ENCODE results near the gene PLEKHG4B.

PLEKHG4B gene

DNA sequence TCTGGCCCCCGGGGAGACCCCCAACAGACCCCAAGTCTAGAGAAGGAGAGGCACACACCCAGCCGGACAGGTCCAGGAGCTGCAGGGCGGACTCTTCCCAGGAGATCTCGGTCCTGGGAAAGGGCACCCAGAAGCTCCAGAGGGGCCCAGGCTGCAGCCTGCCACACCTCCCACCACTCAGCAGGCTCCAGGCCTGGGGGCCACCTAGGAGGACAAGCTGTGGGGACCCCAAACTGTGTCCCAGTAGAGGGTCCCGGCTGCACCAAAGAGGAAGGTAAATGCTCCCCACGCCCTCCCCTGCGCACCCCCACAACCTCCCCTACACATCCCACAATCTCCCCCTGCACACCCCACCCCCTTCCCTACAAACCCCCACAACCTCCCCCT is 48.5 kb downstream of the PLEKHG4B start:
- no peak overlapping the region for H3K27ac ChIP-seq (ENCODE audit: low read depth, low read length)
- H3K27me3 ChIP-seq (ENCODE audit: control insufficient read depth, insufficient read depth, low read length), result no peaks in the 10 kb centered on the region
- peaks cover 12% of the 10 kb centered on the region for H3K4me1 ChIP-seq (ENCODE audit: control insufficient read depth, insufficient read depth, low read length)

DNA sequence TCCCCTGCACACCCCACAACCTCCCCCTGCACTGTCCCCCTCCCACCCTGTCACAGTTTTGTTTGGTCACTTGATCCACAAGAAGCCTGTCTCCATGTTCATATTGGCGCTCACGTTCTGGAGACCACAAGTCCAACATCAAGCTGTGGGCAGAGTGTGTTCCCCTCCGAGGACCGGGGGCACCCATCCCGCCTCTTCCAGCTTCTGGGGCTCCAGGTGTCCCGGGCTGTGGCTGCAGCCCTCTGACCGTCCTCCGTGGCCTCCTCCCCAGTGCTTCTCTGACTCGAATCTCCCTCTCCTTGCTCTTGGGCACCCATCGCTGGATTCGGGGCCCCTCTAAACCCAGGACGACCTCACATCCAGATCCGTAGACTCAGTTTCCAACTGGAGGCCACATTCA is 49.2 kb downstream of the PLEKHG4B start:
- Histone ChIP-seq H3K9ac (ENCODE audit: low read depth, low read length) (no peak overlapping the region), H3K27ac (ENCODE audit: low read depth, low read length) (no peak overlapping the region), H3K4me3 (ENCODE audit: low read depth, low read length) (no peak overlapping the region), H3K27me3 (ENCODE audit: control insufficient read depth, insufficient read depth, low read length) (no peaks in the 10 kb centered on the region), H3K36me3 (ENCODE audit: control insufficient read depth, insufficient read depth, low read length) (peaks cover 53% of the 10 kb centered on the region), H3K4me1 (ENCODE audit: control insufficient read depth, insufficient read depth, low read length) (peaks cover 12% of the 10 kb centered on the region), H3K9me3 (ENCODE audit: control insufficient read depth, insufficient read depth, low read length) (no peaks in the 10 kb centered on the region)

More for the DNA sequence above, 48.5 kb downstream of the PLEKHG4B start:
- no peak overlapping the region for H3K9ac ChIP-seq (ENCODE audit: low read depth, low read length)
- H3K9me3 ChIP-seq (ENCODE audit: control insufficient read depth, insufficient read depth, low read length), result no peaks in the 10 kb centered on the region
- H3K4me3 ChIP-seq (ENCODE audit: low read depth, low read length), result no peak overlapping the region
- H3K36me3 ChIP-seq (ENCODE audit: control insufficient read depth, insufficient read depth, low read length), result peaks cover 49% of the 10 kb centered on the region

DNA sequence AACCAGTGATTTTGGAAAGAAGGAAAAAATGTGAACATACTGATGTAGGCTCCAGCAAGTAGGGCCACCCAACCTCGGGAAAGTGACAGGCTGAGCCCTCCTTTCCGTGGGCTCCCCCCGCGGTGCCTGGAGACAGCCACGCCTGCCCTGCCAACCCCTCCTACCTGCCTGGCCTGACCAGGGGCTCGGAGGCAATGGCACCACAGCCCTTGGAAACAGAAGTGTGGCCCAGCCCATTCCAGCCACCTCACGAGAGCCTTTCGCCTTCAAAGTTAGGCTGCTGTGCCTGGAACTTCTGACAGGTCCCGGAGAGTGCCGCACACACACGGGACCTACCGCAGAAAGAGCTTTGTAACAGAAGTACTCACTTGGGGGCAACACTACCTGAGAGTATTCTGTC is 49.8 kb downstream of the PLEKHG4B start:
- H3K27ac ChIP-seq (ENCODE audit: low read depth, low read length), result no peak overlapping the region
- peaks cover 3% of the 10 kb centered on the region; the same call in 1 of the 2 replicates for H3K9me3 ChIP-seq (ENCODE audit: control insufficient read depth, insufficient read depth, low read length)
- H3K4me1 ChIP-seq (ENCODE audit: control insufficient read depth, insufficient read depth, low read length), result peaks cover 12% of the 10 kb centered on the region
- H3K4me3 ChIP-seq (ENCODE audit: low read depth, low read length), result no peak overlapping the region
- peaks cover 55% of the 10 kb centered on the region for H3K36me3 ChIP-seq (ENCODE audit: control insufficient read depth, insufficient read depth, low read length)
- no peaks in the 10 kb centered on the region for H3K27me3 ChIP-seq (ENCODE audit: control insufficient read depth, insufficient read depth, low read length)
- H3K9ac ChIP-seq (ENCODE audit: low read depth, low read length), result no peak overlapping the region

GRCh38 chr5:142246-142810 is 50.4 kb downstream of the PLEKHG4B start:
- no peak overlapping the region for H3K4me3 ChIP-seq (ENCODE audit: low read depth, low read length)
- no peaks in the 10 kb centered on the region for H3K27me3 ChIP-seq (ENCODE audit: control insufficient read depth, insufficient read depth, low read length)
- no peak overlapping the region for H3K9ac ChIP-seq (ENCODE audit: low read depth, low read length)
- H3K27ac ChIP-seq (ENCODE audit: low read depth, low read length), result no peak overlapping the region
- peaks cover 12% of the 10 kb centered on the region for H3K4me1 ChIP-seq (ENCODE audit: control insufficient read depth, insufficient read depth, low read length)
- peaks cover 8% of the 10 kb centered on the region for H3K9me3 ChIP-seq (ENCODE audit: control insufficient read depth, insufficient read depth, low read length)
- peaks cover 60% of the 10 kb centered on the region for H3K36me3 ChIP-seq (ENCODE audit: control insufficient read depth, insufficient read depth, low read length)

GRCh38 chr5:143041-143440 is 51.1 kb downstream of the PLEKHG4B start:
- Histone ChIP-seq H3K9ac (ENCODE audit: low read depth, low read length) (no peak overlapping the region), H3K36me3 (ENCODE audit: control insufficient read depth, insufficient read depth, low read length) (peaks cover 67% of the 10 kb centered on the region), H3K27me3 (ENCODE audit: control insufficient read depth, insufficient read depth, low read length) (no peaks in the 10 kb centered on the region), H3K27ac (ENCODE audit: low read depth, low read length) (no peak overlapping the region), H3K4me3 (ENCODE audit: low read depth, low read length) (no peak overlapping the region), H3K4me1 (ENCODE audit: control insufficient read depth, insufficient read depth, low read length) (peaks cover 10% of the 10 kb centered on the region), H3K9me3 (ENCODE audit: control insufficient read depth, insufficient read depth, low read length) (peaks cover 15% of the 10 kb centered on the region)

DNA sequence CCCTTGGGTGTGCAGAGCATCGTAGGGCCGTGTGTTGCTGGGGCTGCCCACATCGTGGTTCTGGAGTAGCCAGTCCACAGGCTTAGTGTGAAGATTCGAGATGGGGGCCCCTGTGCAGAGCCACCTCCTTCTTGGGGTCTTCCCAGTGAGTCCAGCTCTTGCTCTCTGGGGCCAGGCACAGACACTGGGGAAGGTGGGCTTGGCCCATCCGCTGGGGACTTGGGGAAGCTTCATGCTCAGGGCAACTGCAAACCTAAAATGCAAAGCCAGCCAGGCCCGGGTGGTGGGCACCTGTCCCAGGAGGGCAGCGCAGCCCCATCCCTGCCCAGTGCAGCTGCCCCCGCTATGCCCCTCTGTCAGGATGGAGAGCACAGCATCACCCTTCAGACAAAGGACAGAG is 53.0 kb downstream of the PLEKHG4B start:
- no peak overlapping the region for H3K4me3 ChIP-seq (ENCODE audit: low read depth, low read length)
- H3K27me3 ChIP-seq (ENCODE audit: control insufficient read depth, insufficient read depth, low read length), result no peaks in the 10 kb centered on the region
- H3K4me1 ChIP-seq (ENCODE audit: control insufficient read depth, insufficient read depth, low read length), result no peaks in the 10 kb centered on the region
- no peak overlapping the region for H3K9ac ChIP-seq (ENCODE audit: low read depth, low read length)
- H3K9me3 ChIP-seq (ENCODE audit: control insufficient read depth, insufficient read depth, low read length), result peaks cover 15% of the 10 kb centered on the region
- H3K27ac ChIP-seq (ENCODE audit: low read depth, low read length), result no peak overlapping the region
- peaks cover 74% of the 10 kb centered on the region for H3K36me3 ChIP-seq (ENCODE audit: control insufficient read depth, insufficient read depth, low read length)

DNA sequence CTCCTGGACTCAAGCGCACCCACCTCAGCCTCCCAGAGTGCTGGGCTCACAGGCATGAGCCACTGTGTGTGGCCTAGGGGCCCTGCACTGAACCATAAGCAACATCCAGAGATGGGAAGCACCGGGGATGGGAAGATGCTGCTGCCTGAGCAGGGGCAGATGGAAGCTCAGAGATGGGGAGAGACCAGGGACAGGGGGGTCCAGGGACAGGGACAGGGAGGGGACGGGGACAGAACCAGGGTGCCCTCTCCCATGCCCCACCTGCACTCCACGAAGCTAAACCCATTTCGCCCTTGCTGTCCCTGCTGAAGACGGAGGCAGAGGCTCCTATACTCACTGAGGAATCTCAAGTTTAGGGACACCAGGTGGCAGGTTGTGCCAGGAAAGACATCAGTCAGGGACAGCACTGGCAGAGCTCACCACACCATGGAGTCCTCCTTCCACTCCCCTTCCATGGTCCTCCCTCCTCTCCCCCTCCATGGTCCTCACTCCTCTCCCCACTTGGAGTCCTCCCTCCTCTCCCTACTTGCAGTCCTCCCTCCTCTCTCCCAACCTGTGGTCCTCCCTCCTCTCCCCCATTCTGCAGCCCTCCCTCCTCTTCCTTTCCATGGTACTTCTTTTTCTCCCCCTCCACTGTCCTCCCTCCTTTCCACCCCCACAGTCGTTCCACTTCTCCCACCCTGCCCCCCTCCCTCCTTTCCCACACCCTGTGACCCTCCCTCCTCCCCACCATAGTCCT is 53.8 kb downstream of the PLEKHG4B start:
- H3K9me3 ChIP-seq (ENCODE audit: control insufficient read depth, insufficient read depth, low read length), result peaks cover 15% of the 10 kb centered on the region
- H3K36me3 ChIP-seq (ENCODE audit: control insufficient read depth, insufficient read depth, low read length), result peaks cover 77% of the 10 kb centered on the region
- H3K27ac ChIP-seq (ENCODE audit: low read depth, low read length), result no peak overlapping the region
- no peak overlapping the region for H3K9ac ChIP-seq (ENCODE audit: low read depth, low read length)
- no peak overlapping the region for H3K4me3 ChIP-seq (ENCODE audit: low read depth, low read length)
- no peaks in the 10 kb centered on the region for H3K4me1 ChIP-seq (ENCODE audit: control insufficient read depth, insufficient read depth, low read length)
- H3K27me3 ChIP-seq (ENCODE audit: control insufficient read depth, insufficient read depth, low read length), result no peaks in the 10 kb centered on the region

GRCh38 chr5:147751-148150 is 55.8 kb downstream of the PLEKHG4B start:
- Histone ChIP-seq H3K9me3 (ENCODE audit: control insufficient read depth, insufficient read depth, low read length) (peaks cover 15% of the 10 kb centered on the region), H3K36me3 (ENCODE audit: control insufficient read depth, insufficient read depth, low read length) (peaks cover 76% of the 10 kb centered on the region), H3K9ac (ENCODE audit: low read depth, low read length) (no peak overlapping the region), H3K27me3 (ENCODE audit: control insufficient read depth, insufficient read depth, low read length) (no peaks in the 10 kb centered on the region), H3K4me3 (ENCODE audit: low read depth, low read length) (no peak overlapping the region), H3K27ac (ENCODE audit: low read depth, low read length) (no peak overlapping the region), H3K4me1 (ENCODE audit: control insufficient read depth, insufficient read depth, low read length) (no peaks in the 10 kb centered on the region)

- Histone ChIP-seq H3K9ac (ENCODE audit: low read depth, low read length) (no peak overlapping the region), H3K36me3 (ENCODE audit: control insufficient read depth, insufficient read depth, low read length) (peaks cover 73% of the 10 kb centered on the region), H3K9me3 (ENCODE audit: control insufficient read depth, insufficient read depth, low read length) (peaks cover 15% of the 10 kb centered on the region), H3K4me1 (ENCODE audit: control insufficient read depth, insufficient read depth, low read length) (no peaks in the 10 kb centered on the region), H3K27me3 (ENCODE audit: control insufficient read depth, insufficient read depth, low read length) (no peaks in the 10 kb centered on the region), H3K4me3 (ENCODE audit: low read depth, low read length) (no peak overlapping the region), H3K27ac (ENCODE audit: low read depth, low read length) (no peak overlapping the region)
Observed at GRCh38 chr5:149745-150485, 57.9 kb downstream of the PLEKHG4B start.

- no peaks in the 10 kb centered on the region for H3K27me3 ChIP-seq (ENCODE audit: control insufficient read depth, insufficient read depth, low read length)
- peaks cover 15% of the 10 kb centered on the region for H3K9me3 ChIP-seq (ENCODE audit: control insufficient read depth, insufficient read depth, low read length)
- H3K4me1 ChIP-seq (ENCODE audit: control insufficient read depth, insufficient read depth, low read length), result no peaks in the 10 kb centered on the region
- no peak overlapping the region for H3K27ac ChIP-seq (ENCODE audit: low read depth, low read length)
- no peak overlapping the region for H3K9ac ChIP-seq (ENCODE audit: low read depth, low read length)
- H3K36me3 ChIP-seq (ENCODE audit: control insufficient read depth, insufficient read depth, low read length), result peaks cover 73% of the 10 kb centered on the region
- no peak overlapping the region for H3K4me3 ChIP-seq (ENCODE audit: low read depth, low read length)
Observed at GRCh38 chr5:150746-151145, 58.8 kb downstream of the PLEKHG4B start.

DNA sequence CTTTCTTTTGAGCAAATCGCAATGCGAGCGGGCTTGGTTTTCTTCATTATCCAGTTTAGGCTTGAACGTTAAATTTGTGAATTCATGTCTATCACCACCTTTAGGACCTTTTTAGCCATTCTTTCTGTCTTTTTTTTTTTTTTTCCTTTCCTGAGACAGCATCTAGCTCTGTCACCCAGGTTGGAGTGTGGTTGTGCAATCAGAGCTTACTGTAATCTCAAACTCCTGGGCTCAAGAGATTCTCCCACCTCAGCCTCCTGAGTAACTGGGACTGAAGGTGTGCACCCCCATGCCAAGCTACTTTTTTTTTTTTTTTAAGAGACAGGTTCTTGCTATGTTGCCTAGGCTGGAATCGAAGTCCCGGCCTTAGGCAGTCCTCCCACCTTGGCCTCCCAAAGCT is 60.1 kb downstream of the PLEKHG4B start:
- peaks cover 9% of the 10 kb centered on the region for H3K9me3 ChIP-seq (ENCODE audit: control insufficient read depth, insufficient read depth, low read length)
- no peak overlapping the region for H3K9ac ChIP-seq (ENCODE audit: low read depth, low read length)
- H3K4me1 ChIP-seq (ENCODE audit: control insufficient read depth, insufficient read depth, low read length), result no peaks in the 10 kb centered on the region
- no peaks in the 10 kb centered on the region for H3K27me3 ChIP-seq (ENCODE audit: control insufficient read depth, insufficient read depth, low read length)
- peaks cover 80% of the 10 kb centered on the region for H3K36me3 ChIP-seq (ENCODE audit: control insufficient read depth, insufficient read depth, low read length)
- H3K27ac ChIP-seq (ENCODE audit: low read depth, low read length), result no peak overlapping the region
- no peak overlapping the region for H3K4me3 ChIP-seq (ENCODE audit: low read depth, low read length)
